SK-N-MC (cell line): ENCODE data around the gene ELK4.
"Not testable (repeated sequence)": the region's sequence is repeated elsewhere in the genome, so short reads cannot be mapped to it uniquely, and the experiment has no call there.

Experiments
- DNase-seq: peaks from one replicate; pipeline ENCODE4 v3.0.0-alpha.2; 2011; ENCODE audit warnings: low read depth, low spot score
- H3K27ac ChIP-seq: fragments of 200-600 bp; sonication (generic); 2 replicates; pipeline ENCODE4 v1.5.1; 2016; ENCODE audit warnings: mixed run types
- H3K36me3 ChIP-seq: fragments of 200-600 bp; sonication (generic); 2 replicates; pipeline ENCODE4 v1.6.1; 2017; ENCODE audit warnings: antibody characterized with exemption, low read length, mixed read lengths; ENCODE audit not compliant: insufficient read depth
- H3K4me3 ChIP-seq: fragments of 200-600 bp; sonication (generic); 2 replicates; pipeline ENCODE4 v1.5.1; 2016
- H3K9ac ChIP-seq: fragments of 200-600 bp; sonication (generic); 2 replicates; pipeline ENCODE4 v1.8.0; 2017; ENCODE audit warnings: mixed run types, mixed read lengths; ENCODE audit not compliant: insufficient read length
- H3K9me3 ChIP-seq: fragments of 200-600 bp; sonication (generic); 2 replicates; pipeline ENCODE4 v1.6.1; 2017; ENCODE audit warnings: low read depth, mild to moderate bottlenecking, antibody characterized with exemption, low read length, moderate library complexity, mixed read lengths
- EZH2 ChIP-seq: fragments of 200-600 bp; sonication (generic); IDR thresholded peaks from one replicate; pipeline ENCODE4 v1.6.1; 2017; ENCODE audit warnings: antibody characterized with exemption
- FOXP2 ChIP-seq: optimal IDR thresholded peaks from 2 replicates; pipeline ENCODE3; 2011; ENCODE audit warnings: mild to moderate bottlenecking, moderate library complexity; ENCODE audit not compliant: insufficient read depth; ENCODE audit errors: extremely low read length, control extremely low read depth
- POLR2AphosphoS5 ChIP-seq: IDR thresholded peaks from 2 replicates; pipeline ENCODE4 v1.6.1; 2012; ENCODE audit warnings: mild to moderate bottlenecking, low read depth, low read length, borderline replicate concordance

ELK4 gene

DNA sequence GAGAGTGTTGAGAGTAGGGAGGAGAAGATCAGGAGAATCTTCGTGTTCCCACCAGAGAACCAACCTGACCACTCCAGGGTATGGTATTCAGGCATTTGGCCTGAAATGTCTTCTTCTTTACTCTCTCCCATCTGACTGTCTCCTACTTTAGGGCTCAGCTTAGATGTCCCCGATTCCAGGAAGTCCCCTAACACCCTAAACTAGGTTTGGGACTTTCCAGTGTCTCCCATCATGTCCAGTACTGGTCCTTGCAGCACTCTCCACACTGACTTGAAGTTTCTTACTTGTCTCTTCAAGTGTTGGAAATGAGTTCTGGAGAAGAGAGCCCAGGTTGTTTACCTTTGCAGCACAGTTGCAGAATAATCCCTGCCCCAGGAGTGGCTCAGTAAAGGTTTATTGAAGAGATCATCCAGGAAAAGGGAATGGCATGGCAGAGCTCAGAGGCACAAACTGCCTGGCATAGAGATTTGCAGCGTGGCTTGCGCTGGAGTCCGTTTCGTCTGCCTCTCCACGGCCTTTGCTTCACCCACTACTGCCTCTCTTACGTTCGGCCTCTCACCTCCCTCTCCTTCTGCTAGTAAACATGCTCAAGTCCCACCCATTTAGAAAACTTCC lies 6.2 kb upstream of the ELK4 start:
- Histone ChIP-seq H3K4me3 (no peak overlapping the region), H3K9me3 (no peaks in the 10 kb centered on the region), H3K27ac (no peak overlapping the region), H3K9ac (no peak overlapping the region), H3K36me3 (no peaks in the 10 kb centered on the region)
- no peak for DNase-seq
- TF ChIP-seq FOXP2 = no peak
- no peak for TF ChIP-seq POLR2AphosphoS5
- TF ChIP-seq EZH2 = no peak

DNA sequence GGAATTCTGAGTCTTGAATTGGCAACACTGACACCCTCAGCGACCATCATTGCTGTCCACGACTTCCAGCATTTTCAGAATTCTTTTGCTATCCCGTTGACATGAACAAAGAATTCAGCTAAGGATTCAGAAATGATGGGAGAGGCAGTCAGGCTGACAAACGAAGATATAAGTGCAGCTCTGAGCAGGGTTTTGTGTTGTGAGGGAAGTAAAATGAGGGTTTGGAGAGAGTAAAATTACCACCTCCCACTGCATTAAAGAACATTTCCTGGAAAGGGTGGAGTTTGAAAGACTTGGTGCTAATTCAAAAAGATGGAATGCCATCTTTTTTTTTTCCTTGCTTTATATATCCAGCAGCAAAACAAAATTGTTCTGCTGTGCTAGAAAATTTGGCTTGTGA lies 4.9 kb upstream of the ELK4 start:
- no peak overlapping the region for H3K27ac ChIP-seq
- no peak for DNase-seq
- H3K4me3 ChIP-seq = no peak overlapping the region
- H3K9me3 ChIP-seq = no peaks in the 10 kb centered on the region
- H3K9ac ChIP-seq = no peak overlapping the region
- H3K36me3 ChIP-seq = no peaks in the 10 kb centered on the region
- TF ChIP-seq POLR2AphosphoS5 = no peak
- no peak for TF ChIP-seq EZH2
- no peak for TF ChIP-seq FOXP2

DNA sequence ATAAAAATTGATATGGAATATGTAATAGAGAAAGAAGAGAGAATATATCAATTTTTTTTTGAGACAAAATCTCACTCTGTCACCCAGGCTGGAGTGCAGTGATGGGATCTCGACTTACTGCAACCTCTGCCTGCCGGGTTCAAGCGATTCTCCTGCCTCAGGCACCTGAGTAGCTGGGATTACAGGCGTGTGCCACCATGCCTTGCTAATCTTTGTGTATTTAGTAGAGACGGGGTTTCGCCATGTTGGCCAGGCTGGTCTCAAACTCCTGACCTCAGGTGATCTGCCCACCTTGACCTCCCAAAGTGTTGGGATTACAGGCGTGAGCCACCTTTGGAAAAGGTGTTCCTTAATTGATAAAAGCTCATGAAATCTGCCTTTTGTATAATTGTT lies 4.3 kb upstream of the ELK4 start:
- H3K36me3 ChIP-seq, DNase-seq, H3K27ac ChIP-seq: not testable (repeated sequence)

DNA sequence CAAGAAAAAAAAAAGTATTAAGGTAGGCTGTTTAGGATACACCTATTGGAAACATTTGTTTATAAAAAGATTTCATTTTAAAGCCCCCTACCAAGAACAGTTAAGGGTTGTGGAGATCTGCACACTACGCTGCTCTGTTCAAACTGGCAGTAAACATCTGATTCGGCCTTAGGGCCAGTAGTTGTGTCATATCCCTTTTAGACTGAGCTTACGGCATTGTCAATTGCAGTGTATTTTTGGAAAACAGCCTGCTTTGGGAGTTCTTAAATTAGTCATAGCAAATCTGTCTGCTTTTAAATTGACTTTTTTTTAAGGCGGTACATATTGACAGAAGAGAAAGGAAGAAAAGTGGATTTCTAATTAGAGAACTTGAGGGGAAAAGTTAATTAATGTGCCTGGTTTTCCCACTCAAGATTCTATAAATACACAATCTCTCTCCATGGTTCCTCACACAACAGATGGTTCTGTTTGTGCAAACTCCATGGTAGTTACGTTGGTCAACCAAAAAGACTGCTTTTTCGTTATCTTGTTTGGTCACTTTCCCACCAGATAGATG lies 1.7 kb upstream of the ELK4 start:
- H3K36me3 ChIP-seq = no peaks in the 10 kb centered on the region
- H3K27ac ChIP-seq = no peak overlapping the region
- TF ChIP-seq FOXP2 (no peak), POLR2AphosphoS5 (no peak), EZH2 (no peak)
- H3K9ac ChIP-seq = no peak overlapping the region
- no peak overlapping the region for H3K4me3 ChIP-seq
- no peak for DNase-seq
- H3K9me3 ChIP-seq = no peaks in the 10 kb centered on the region

More for the DNA sequence above, 4.3 kb upstream of the ELK4 start:
- H3K9me3 ChIP-seq, H3K9ac ChIP-seq, H3K4me3 ChIP-seq: not testable (repeated sequence)

DNA sequence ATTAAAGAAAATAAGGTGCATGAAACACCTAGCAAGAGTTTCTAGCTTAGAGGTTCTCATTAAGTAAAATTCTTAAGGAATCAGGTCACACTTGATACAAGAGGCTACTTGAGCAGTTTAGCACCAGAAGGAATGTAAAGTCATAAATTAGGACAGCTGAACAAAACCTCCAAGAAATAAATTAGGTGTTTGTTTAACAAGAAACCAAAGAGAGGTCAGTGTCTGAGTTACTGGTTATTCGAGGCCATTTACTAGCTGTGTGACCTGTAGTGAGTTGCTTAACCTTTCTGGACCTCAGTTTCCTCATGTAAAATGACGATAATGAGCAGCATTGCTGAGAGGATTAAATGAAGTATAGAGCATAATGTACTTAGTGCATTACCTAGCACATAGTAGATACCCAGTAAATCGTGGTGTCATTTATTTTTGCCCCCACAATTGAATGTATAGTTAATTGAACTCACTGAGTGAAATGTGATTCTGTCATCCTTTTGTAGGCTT lies 908 bp upstream of the ELK4 start:
- Histone ChIP-seq H3K9me3 (no peaks in the 10 kb centered on the region), H3K36me3 (no peaks in the 10 kb centered on the region), H3K27ac (no peak overlapping the region), H3K9ac (peak overlapping the region; percentile 83), H3K4me3 (peak overlapping the region; percentile 90)
- TF ChIP-seq EZH2 (no peak), FOXP2 (no peak), POLR2AphosphoS5 (no peak)
- DNase-seq = no peak

DNA sequence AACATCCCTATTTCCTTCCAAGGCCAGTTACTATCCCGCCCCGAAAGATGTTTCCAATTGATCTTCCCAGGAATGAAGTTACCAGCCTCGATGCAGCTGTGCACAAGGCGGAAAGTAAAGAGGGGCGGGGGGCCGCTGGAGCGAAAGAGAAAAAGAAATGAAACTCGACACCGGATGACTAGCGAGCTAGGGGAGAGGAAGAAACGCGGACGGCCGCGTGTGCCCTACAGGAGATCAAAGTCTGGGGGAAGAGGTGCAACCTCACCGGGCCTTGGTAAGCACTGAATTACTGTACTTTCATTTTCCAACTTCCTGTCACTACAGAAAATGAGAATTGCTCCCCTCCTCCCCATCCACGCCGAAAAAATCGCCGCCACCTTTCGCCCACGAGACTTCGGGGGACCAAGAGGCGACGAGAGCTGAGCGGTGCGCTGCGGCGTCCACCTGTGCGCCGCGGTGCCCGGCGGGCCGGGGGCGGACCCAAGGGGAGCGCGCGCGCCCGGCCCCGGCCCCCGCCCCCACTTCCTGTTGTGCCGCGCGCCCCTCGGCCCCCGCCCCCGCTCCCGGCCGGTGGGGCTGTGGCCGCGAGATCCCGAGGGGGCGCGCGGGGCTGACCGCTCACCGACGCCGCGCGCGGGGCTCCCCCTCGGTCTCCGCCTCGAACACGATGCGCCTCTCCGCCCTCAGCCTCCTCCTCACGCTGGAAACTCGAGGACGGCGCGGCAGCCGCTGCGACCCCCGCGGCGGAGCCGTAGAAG lies 622 bp downstream of the ELK4 start:
- peak; percentile 52; the same call in 1 of the 2 replicates for TF ChIP-seq POLR2AphosphoS5
- TF ChIP-seq FOXP2 = no peak
- no peak for TF ChIP-seq EZH2
- Histone ChIP-seq H3K27ac (peak overlapping the region; percentile 65; the same call in 1 of the 2 replicates), H3K9ac (peak overlapping the region; percentile 77), H3K9me3 (no peaks in the 10 kb centered on the region), H3K4me3 (peak overlapping the region; percentile 80), H3K36me3 (no peaks in the 10 kb centered on the region)
- DNase-seq = no peak

DNA sequence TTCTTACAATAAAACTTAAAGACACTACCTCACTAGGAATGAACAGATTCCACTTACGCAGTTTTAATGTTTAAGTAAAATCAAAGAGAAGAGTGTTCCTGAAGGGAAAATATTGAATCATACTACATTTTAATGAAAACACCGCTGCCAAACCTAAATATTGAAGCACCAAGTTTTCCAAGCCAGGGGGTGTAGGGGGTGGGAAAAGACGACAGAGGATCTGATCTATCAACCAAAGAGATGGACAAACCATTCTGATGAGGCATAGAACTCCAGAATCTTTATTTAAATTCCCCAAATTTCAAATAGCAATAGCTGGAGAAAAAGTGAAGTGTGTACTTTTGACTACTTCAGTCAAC lies 1.2 kb downstream of the ELK4 start:
- TF ChIP-seq POLR2AphosphoS5 = no peak
- TF ChIP-seq FOXP2 = no peak
- no peak for TF ChIP-seq EZH2

DNA sequence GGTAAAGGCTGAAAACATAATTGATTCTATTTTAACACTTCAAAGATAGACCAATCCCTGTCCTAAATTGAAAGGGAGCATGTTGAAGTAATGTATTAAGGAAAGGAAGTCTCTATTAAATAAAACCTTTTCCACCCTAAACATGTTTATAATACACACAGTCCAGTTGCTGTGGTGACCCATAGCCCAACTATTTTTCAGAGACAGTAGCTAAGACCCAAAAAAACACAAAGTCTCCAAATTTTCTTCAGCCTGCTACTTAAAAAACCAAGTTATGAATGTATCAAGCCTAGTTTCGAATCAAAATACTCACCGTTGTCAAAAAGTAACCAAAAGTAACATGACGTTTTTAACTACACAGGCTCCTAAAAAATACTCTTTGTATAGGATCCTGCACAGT lies 1.6 kb downstream of the ELK4 start:
- Histone ChIP-seq H3K27ac (no peak overlapping the region), H3K36me3 (no peaks in the 10 kb centered on the region), H3K9ac (peak overlapping the region; percentile 77), H3K4me3 (peak overlapping the region; percentile 80), H3K9me3 (no peaks in the 10 kb centered on the region)
- no peak for DNase-seq
- no peak for TF ChIP-seq POLR2AphosphoS5
- no peak for TF ChIP-seq FOXP2
- no peak for TF ChIP-seq EZH2

More for the DNA sequence above, 1.2 kb downstream of the ELK4 start:
- Histone ChIP-seq H3K9me3 (no peaks in the 10 kb centered on the region), H3K27ac (no peak overlapping the region), H3K36me3 (no peaks in the 10 kb centered on the region), H3K4me3 (peak overlapping the region; percentile 80), H3K9ac (peak overlapping the region; percentile 77)
- no peak for DNase-seq

DNA sequence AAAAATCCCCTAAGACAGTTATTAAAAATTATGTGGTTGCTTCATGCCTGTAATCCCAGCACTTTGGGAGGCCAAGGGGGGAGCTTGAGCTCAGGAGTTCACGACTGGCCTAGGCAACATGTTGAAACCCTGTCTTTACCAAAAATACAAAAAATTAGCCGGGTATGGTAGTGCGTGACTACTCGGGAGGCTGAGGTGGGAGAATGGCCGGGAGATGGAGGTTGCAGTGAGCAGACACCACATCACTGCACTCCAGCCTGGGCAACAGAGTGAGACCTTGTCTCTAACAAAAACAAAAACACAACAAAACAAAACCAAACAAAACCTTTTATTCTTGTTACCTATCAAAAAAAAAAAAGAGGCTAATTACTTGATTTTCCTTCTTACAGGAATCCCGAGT lies 2.1 kb downstream of the ELK4 start:
- no peaks in the 10 kb centered on the region for H3K36me3 ChIP-seq
- H3K27ac ChIP-seq = no peak overlapping the region
- DNase-seq = no peak
- TF ChIP-seq POLR2AphosphoS5 = no peak
- no peak for TF ChIP-seq FOXP2
- no peak for TF ChIP-seq EZH2
- H3K9ac ChIP-seq = peak overlapping the region; percentile 77
- H3K9me3 ChIP-seq = no peaks in the 10 kb centered on the region
- H3K4me3 ChIP-seq = peak overlapping the region; percentile 80
